Measurements from ENCODE around the gene TEKT5. TPM values are rescaled to one million over a fixed set of nuclear protein-coding genes. Genes with fewer than 3 reads are reported as not detected.
"Not testable (repeated sequence)": the region's sequence is repeated elsewhere in the genome, so short reads cannot be mapped to it uniquely, and the experiment has no call there.

The TEKT5 gene
- total and polyA plus RNA-seq, 9 donors = 0.13 to 0.39 (median 0.16) TPM; not detected in 4

GRCh38 chr16:10637337-10638037 is 57.2 kb downstream of the TEKT5 start:
- DNase-seq = no peak
- 40% methylated on average over 1 of the region's 6 CpGs for WGBS (ENCODE audit: insufficient coverage)
- Histone ChIP-seq H3K27ac (ENCODE audit: low read length) (no peak overlapping the region), H3K27me3 (ENCODE audit: control insufficient read depth, insufficient read depth, low read length) (peaks cover 8% of the 10 kb centered on the region), H3K4me1 (ENCODE audit: control insufficient read depth, insufficient read depth, low read length) (no peaks in the 10 kb centered on the region), H3K36me3 (ENCODE audit: control insufficient read depth, insufficient read depth, low read length) (no peaks in the 10 kb centered on the region), H3K9me3 (replicated peaks; ENCODE audit: control insufficient read depth, low read depth, low read length) (peaks cover 9% of the 10 kb centered on the region), H3K4me3 (ENCODE audit: low read length) (no peak overlapping the region)

GRCh38 chr16:10635365-10636021 is 59.2 kb downstream of the TEKT5 start:
- WGBS (ENCODE audit: insufficient coverage) = 92% methylated on average over 10 of the region's 12 CpGs
- Histone ChIP-seq H3K27me3 (ENCODE audit: control insufficient read depth, insufficient read depth, low read length) (peaks cover 9% of the 10 kb centered on the region), H3K4me1 (ENCODE audit: control insufficient read depth, insufficient read depth, low read length) (no peaks in the 10 kb centered on the region), H3K4me3 (ENCODE audit: low read length) (no peak overlapping the region), H3K9me3 (replicated peaks; ENCODE audit: control insufficient read depth, low read depth, low read length) (peaks cover 6% of the 10 kb centered on the region), H3K27ac (ENCODE audit: low read length) (no peak overlapping the region), H3K36me3 (ENCODE audit: control insufficient read depth, insufficient read depth, low read length) (no peaks in the 10 kb centered on the region)
- no peak for DNase-seq

DNA sequence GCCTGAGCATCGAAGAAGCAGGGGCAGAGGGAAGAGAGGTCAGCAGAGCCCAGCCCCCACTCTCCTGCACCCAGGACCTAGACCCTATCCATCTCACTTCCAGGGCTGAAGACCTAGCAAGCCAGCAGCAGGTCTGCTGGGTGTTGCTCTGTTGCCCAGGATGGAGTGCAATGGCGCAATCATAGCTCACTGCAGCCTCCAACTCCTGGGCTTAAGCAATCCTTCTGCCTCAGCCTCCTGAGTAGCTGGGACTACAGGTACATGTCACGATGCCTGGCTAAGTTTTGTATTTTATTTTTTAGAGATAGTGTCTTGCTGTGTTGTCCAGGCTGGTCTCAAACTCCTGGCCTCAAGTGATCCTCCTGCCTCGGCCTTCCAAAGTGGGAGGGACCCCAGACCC is 61.3 kb downstream of the TEKT5 start:
- H3K27ac ChIP-seq (ENCODE audit: low read length); H3K36me3 ChIP-seq (ENCODE audit: control insufficient read depth, insufficient read depth, low read length); H3K4me1 ChIP-seq (ENCODE audit: control insufficient read depth, insufficient read depth, low read length); H3K27me3 ChIP-seq (ENCODE audit: control insufficient read depth, insufficient read depth, low read length); DNase-seq; H3K4me3 ChIP-seq (ENCODE audit: low read length); H3K9me3 ChIP-seq (replicated peaks; ENCODE audit: control insufficient read depth, low read depth, low read length): not testable (repeated sequence)
- WGBS (ENCODE audit: insufficient coverage) = 72% methylated on average over 3 of the region's 4 CpGs

DNA sequence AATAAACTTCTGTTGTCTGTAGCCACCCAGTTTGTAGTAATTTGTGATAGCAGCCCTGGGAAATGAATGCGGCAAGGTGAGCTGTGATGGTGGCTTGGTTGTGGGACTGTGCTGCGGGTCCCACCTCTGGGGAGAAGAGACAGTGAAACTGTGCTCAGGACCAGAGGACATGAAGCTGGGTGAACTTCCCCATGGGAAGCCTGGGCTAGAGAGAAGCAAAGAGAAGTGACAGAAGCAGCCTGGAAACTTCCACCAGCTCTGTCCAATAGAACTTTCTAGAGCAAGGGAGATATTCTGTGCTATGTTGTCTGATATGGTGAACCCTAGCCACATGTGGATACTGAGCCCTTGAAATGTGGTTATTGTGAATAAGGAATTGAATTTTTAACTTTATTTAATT is 62.8 kb downstream of the TEKT5 start:
- 57% methylated on average over 1 of the region's 2 CpGs for WGBS (ENCODE audit: insufficient coverage)
- H3K27me3 ChIP-seq (ENCODE audit: control insufficient read depth, insufficient read depth, low read length) = peaks cover 8% of the 10 kb centered on the region
- H3K36me3 ChIP-seq (ENCODE audit: control insufficient read depth, insufficient read depth, low read length) = no peaks in the 10 kb centered on the region
- DNase-seq = no peak
- peaks cover 6% of the 10 kb centered on the region for H3K9me3 ChIP-seq (replicated peaks; ENCODE audit: control insufficient read depth, low read depth, low read length)
- H3K4me1 ChIP-seq (ENCODE audit: control insufficient read depth, insufficient read depth, low read length) = no peaks in the 10 kb centered on the region
- H3K27ac ChIP-seq (ENCODE audit: low read length) = no peak overlapping the region
- H3K4me3 ChIP-seq (ENCODE audit: low read length) = no peak overlapping the region

DNA sequence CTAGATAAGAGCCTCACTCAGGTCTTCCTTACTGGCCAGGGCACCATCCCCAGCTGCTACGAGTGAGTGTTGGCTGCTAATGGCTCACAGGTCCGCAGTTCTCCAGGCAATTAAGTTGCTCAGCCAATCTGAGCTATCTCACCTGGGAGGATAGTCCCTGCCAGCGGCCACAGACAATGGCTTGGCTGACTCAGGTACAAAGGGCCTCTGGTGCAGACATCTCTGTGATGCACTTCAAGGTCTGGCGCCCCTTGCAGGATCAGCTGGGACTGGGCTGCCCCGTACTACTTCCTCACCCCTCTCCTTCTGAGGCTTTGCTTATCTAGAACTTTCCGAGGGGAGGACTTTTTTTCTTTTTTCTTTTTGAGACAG is 65.2 kb downstream of the TEKT5 start:
- Histone ChIP-seq H3K36me3 (ENCODE audit: control insufficient read depth, insufficient read depth, low read length) (no peaks in the 10 kb centered on the region), H3K4me3 (ENCODE audit: low read length) (no peak overlapping the region), H3K27me3 (ENCODE audit: control insufficient read depth, insufficient read depth, low read length) (peaks cover 6% of the 10 kb centered on the region), H3K9me3 (replicated peaks; ENCODE audit: control insufficient read depth, low read depth, low read length) (peaks cover 4% of the 10 kb centered on the region), H3K27ac (ENCODE audit: low read length) (no peak overlapping the region), H3K4me1 (ENCODE audit: control insufficient read depth, insufficient read depth, low read length) (no peaks in the 10 kb centered on the region)
- WGBS (ENCODE audit: insufficient coverage) = 32% methylated on average over 6 of the region's 6 CpGs
- DNase-seq = no peak

DNA sequence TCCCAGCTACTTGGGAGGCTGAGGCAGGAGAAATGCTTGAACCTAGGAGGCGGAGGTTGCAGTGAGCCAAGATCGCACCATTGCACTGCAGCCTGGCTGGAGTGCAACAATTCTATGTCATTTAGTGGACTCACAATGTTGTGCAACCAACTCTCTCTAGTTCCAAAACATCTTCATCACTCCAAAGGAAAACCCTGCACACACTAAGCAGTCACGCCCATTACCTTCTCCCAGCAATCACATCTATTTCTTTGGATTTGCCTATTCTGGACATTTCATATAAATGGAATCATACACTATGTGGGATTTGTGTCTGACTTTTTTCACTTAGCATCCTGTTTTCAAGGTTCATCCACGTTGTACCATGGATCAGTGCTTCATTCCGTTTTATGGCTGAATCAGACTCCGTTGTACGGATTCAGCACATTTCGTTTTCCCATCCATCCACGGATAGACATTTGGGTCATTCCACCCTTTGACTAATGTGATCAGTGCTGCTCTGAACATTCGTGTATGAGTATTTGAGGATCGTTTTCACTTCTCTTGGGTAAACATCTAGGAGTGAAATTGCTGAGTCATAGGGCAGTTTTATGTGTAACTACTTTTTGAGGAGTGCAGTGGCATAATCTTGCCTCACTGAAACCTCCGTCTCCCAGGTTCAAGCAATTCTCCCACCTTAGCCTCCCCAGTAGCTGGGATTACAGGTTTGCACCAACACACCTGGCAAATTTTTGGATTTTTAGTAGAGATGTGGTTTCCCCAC is 69.0 kb downstream of the TEKT5 start:
- Histone ChIP-seq H3K4me3 (ENCODE audit: low read length) (no peak overlapping the region), H3K4me1 (ENCODE audit: control insufficient read depth, insufficient read depth, low read length) (peaks cover 11% of the 10 kb centered on the region), H3K36me3 (ENCODE audit: control insufficient read depth, insufficient read depth, low read length) (no peaks in the 10 kb centered on the region), H3K9me3 (replicated peaks; ENCODE audit: control insufficient read depth, low read depth, low read length) (no peaks in the 10 kb centered on the region), H3K27ac (ENCODE audit: low read length) (no peak overlapping the region), H3K27me3 (ENCODE audit: control insufficient read depth, insufficient read depth, low read length) (no peaks in the 10 kb centered on the region)
- no peak for DNase-seq
- WGBS (ENCODE audit: insufficient coverage) = 86% methylated on average over 7 of the region's 12 CpGs

DNA sequence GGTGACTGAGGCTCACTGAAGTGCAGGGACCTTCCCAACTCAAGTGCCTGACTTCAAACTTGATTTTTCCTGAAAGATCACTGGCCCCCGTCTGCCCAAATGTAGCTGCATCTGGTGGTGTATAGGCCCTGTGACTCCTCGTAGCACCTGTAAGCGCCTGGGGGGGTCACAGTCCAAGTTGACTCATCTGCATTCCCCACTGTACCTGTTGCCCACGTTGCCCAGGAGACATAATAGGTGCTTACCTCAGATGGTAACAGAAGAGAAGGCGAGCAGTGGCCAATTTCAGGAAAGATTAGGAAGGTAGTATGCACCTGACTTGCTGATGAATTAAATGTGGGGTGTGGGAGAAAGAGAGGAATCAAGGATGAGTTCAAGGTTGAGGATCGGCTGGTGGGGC is 70.2 kb downstream of the TEKT5 start:
- Histone ChIP-seq H3K27ac (ENCODE audit: low read length) (no peak overlapping the region), H3K9me3 (replicated peaks; ENCODE audit: control insufficient read depth, low read depth, low read length) (no peaks in the 10 kb centered on the region), H3K27me3 (ENCODE audit: control insufficient read depth, insufficient read depth, low read length) (peaks cover under 1% of the 10 kb centered on the region), H3K36me3 (ENCODE audit: control insufficient read depth, insufficient read depth, low read length) (no peaks in the 10 kb centered on the region), H3K4me1 (ENCODE audit: control insufficient read depth, insufficient read depth, low read length) (peaks cover 19% of the 10 kb centered on the region), H3K4me3 (ENCODE audit: low read length) (no peak overlapping the region)
- WGBS (ENCODE audit: insufficient coverage) = 94% methylated on average over 4 of the region's 6 CpGs
- no peak for DNase-seq

- no peak for DNase-seq
- no peak overlapping the region for H3K4me3 ChIP-seq (ENCODE audit: low read length)
- peaks cover 2% of the 10 kb centered on the region for H3K27me3 ChIP-seq (ENCODE audit: control insufficient read depth, insufficient read depth, low read length)
- H3K36me3 ChIP-seq (ENCODE audit: control insufficient read depth, insufficient read depth, low read length) = no peaks in the 10 kb centered on the region
- no CpG with 5 or more reads among the region's 3 CpGs for WGBS (ENCODE audit: insufficient coverage)
- H3K9me3 ChIP-seq (replicated peaks; ENCODE audit: control insufficient read depth, low read depth, low read length) = no peaks in the 10 kb centered on the region
- H3K4me1 ChIP-seq (ENCODE audit: control insufficient read depth, insufficient read depth, low read length) = peaks cover 34% of the 10 kb centered on the region
- H3K27ac ChIP-seq (ENCODE audit: low read length) = peak overlapping the region; percentile 15
These were observed 71.7 kb downstream of the TEKT5 start for GRCh38 chr16:10623059-10623458.

DNA sequence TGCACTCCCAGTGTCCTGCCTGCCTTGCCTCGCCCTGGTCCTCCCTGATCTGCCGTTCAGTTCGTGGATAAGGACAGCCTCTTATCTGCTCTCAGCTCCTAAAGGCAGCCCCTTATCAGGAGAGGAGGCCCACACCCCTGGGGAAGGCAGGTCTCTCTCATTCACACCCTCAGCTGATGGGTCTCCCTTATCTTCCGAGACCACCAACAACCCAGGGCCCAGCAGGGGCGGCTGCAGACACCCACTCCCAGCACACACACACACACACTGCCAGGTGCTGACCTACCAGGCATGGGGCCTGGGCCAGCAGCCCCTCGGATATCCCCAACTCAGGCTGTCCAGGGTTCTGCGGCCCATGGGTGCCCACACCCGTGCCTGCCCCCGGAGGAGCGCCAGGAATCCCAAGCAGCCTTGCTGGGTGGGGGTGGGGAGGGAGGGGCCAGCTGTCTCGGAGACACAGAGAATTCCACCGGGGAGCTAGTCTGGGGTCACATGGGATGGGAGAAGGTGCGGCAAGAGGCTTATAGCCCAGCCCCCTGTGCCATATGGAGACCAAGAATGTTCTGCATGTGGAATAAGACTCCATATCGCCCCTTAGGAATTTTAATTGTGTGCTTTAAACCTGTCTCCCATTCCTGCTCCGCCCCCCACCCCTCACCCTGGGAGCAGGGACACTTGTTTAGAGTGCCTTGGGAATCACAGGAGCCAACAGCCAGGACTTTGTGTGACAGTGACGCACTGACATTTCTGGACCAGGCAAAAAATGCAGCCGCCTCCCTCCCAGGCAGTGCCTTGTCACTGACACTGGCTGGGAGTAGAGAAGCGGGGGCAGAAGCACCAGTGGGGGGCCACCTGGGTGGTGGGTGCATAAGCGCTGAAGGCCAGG is 72.5 kb downstream of the TEKT5 start:
- Histone ChIP-seq H3K4me1 (ENCODE audit: control insufficient read depth, insufficient read depth, low read length) (peaks cover 42% of the 10 kb centered on the region), H3K36me3 (ENCODE audit: control insufficient read depth, insufficient read depth, low read length) (no peaks in the 10 kb centered on the region), H3K4me3 (ENCODE audit: low read length) (no peak overlapping the region), H3K27ac (ENCODE audit: low read length) (peak overlapping the region; percentile 55), H3K27me3 (ENCODE audit: control insufficient read depth, insufficient read depth, low read length) (peaks cover 2% of the 10 kb centered on the region), H3K9me3 (replicated peaks; ENCODE audit: control insufficient read depth, low read depth, low read length) (no peaks in the 10 kb centered on the region)
- peak; percentile 58 for DNase-seq
- WGBS (ENCODE audit: insufficient coverage) = 56% methylated on average over 14 of the region's 19 CpGs
